Vagina (tissue), 2 donors: Measurements from ENCODE around the gene B4GALT6.

Experiments
- CTCF ChIP-seq, 3 experiments: fragments of 450-650 bp in 2 of 3; fragments of 200-600 bp in 1 of 3; sonication (generic) in 1 of 3; IDR thresholded peaks; one replicate each; pipeline ENCODE4 v1.5.1; 2017 to 2019; ENCODE audit warnings: antibody characterized with exemption in 3 of 3, mild to moderate bottlenecking in 2 of 3, moderate library complexity in 2 of 3
- POLR2A ChIP-seq, 2 donors: fragments of 450-650 bp; IDR thresholded peaks; one replicate each; pipeline ENCODE4 v1.6.1; 2017; ENCODE audit warnings: antibody characterized with exemption in 2 of 2, mild to moderate bottlenecking in 2 of 2, moderate library complexity in 2 of 2
- POLR2AphosphoS5 ChIP-seq, 2 donors: sonication (generic); formaldehyde crosslinking; IDR thresholded peaks; one replicate each; pipeline ENCODE4 v1.9.0; 2017; ENCODE audit warnings: antibody characterized with exemption in 2 of 2, mild to moderate bottlenecking in 2 of 2, low read depth in 1 of 2; ENCODE audit not compliant: insufficient read depth in 1 of 2

- TF ChIP-seq CTCF (IDR thresholded peaks at IDR 0.05) (no peak), POLR2A (IDR thresholded peaks at IDR 0.05) (no peak), POLR2AphosphoS5 (IDR thresholded peaks at IDR 0.05; ENCODE audit: insufficient read depth in 1 of 2, low read depth in 1 of 2) (no peak)
Observed at GRCh38 chr18:31585991-31586390, 98.4 kb downstream of the B4GALT6 start.
